Measurements from ENCODE around the gene PTPRJ. TPM values are rescaled to one million over a fixed set of nuclear protein-coding genes. Genes with fewer than 3 reads are reported as not detected.

The PTPRJ gene
- total and polyA plus RNA-seq, 2 of the 4 experiments (the other 2 are of a cell fraction) = 5.6 to 14.9 TPM

GRCh38 chr11:47946682-47947559 lies 33.4 kb upstream of the PTPRJ start (continued):
- no peak for TF ChIP-seq USF2 (IDR thresholded peaks at IDR 0.05; ENCODE audit: low read depth, low read length)

GRCh38 chr11:47948137-47948536 lies 32.2 kb upstream of the PTPRJ start:
- Histone ChIP-seq H2AK9ac (replicated peaks; ENCODE audit: low read depth, low read length, poor library complexity) (no peak overlapping the region), H3K9ac (ENCODE audit: low read depth, low read length) (no peak overlapping the region), H2BK20ac (ENCODE audit: low read depth, low read length) (peak overlapping the region; percentile 9; the same call in 1 of the 2 replicates), H3K9me3 (ENCODE audit: control insufficient read depth, insufficient read depth, low read length) (no peaks in the 10 kb centered on the region), H3K56ac (ENCODE audit: extremely low read depth, insufficient read depth, low read length) (no peak overlapping the region), H3K9me1 (ENCODE audit: insufficient read depth, low read length) (peaks cover 5% of the 10 kb centered on the region), H2AFZ (replicated peaks; ENCODE audit: low read length, poor library complexity) (no peak overlapping the region), H2AK5ac (ENCODE audit: low read depth, low read length) (peak overlapping the region; percentile 49; the same call in 1 of the 2 replicates), H4K5ac (ENCODE audit: low read depth, low read length) (no peak overlapping the region), H3K27ac (ENCODE audit: insufficient read depth, low read length) (no peak overlapping the region), H3K4ac (ENCODE audit: low read depth, low read length) (peak overlapping the region; percentile 61), H3K18ac (ENCODE audit: low read depth, low read length) (no peak overlapping the region), H3K23ac (ENCODE audit: low read depth, low read length) (no peak overlapping the region), H2BK120ac (ENCODE audit: low read depth, low read length) (peak overlapping the region; percentile 28), H3K4me2 (ENCODE audit: low read depth, low read length) (no peak overlapping the region), H3K14ac (replicated peaks; ENCODE audit: low read depth, low read length) (0 out of 2 replicates have a peak overlapping the region, but pooled peaks have one; percentile 2), H4K8ac (ENCODE audit: low read depth in 2 of 2, low read length in 2 of 2) (peak overlapping the region in 1 of 2 experiments; percentile 52; a peak in 2 of 4 replicates), H3K4me3 (ENCODE audit: insufficient read depth, low read depth, low read length) (no peak overlapping the region), H3K27me3 (ENCODE audit: control insufficient read depth, insufficient read depth, low read length) (no peaks in the 10 kb centered on the region), H3K36me3 (ENCODE audit: control insufficient read depth, insufficient read depth, low read length) (no peaks in the 10 kb centered on the region), H4K91ac (ENCODE audit: insufficient read depth, low read depth, low read length) (peak overlapping the region; percentile 63), H4K20me1 (ENCODE audit: insufficient read depth, low read length) (peaks cover 3% of the 10 kb centered on the region; the same call in 1 of the 2 replicates), H3K4me1 (ENCODE audit: control insufficient read depth, insufficient read depth, low read length) (peaks cover 8% of the 10 kb centered on the region), H2BK5ac (ENCODE audit: low read depth, low read length, poor library complexity, severe bottlenecking) (no peak overlapping the region), H3K79me1 (ENCODE audit: low read depth in 1 of 2, low read length in 2 of 2) (no peaks in the 10 kb centered on the region), H2BK15ac (ENCODE audit: low read depth, low read length) (peak overlapping the region; percentile 21; the same call in 2 of the 3 replicates)
- no CpG with 5 or more reads among the region's 3 CpGs for WGBS, 2 experiments (ENCODE audit: extremely low coverage in 2 of 2, insufficient read length in 1 of 2)
- no peak for DNase-seq
- in situ Hi-C loops (cut with MboI; ENCODE audit: low sequenced_read_pairs) = no loop called here
- dilution Hi-C loops (cut with HindIII; ENCODE audit: low sequenced_read_pairs, unreplicated experiment) = no loop called here
- no TSS peak for BruUV-seq (replicated peaks)
- no peak for ATAC-seq (ENCODE audit: low read depth)
- ChIA-PET POLR2A (ENCODE audit: unreplicated experiment) (no interaction called here), CTCF (interaction anchor here (0.6 to 1.6 kb wide), 2 partner anchors 11 to 139 kb away, joined by 3 to 5 read pairs; no protein-coding TSS in a partner anchor)
- intact Hi-C loops (cut with micrococcal nuclease) = no loop called here
- no peak for TF ChIP-seq MXI1 (IDR thresholded peaks at IDR 0.05; ENCODE audit: borderline replicate concordance, low read depth, low read length)
- TF ChIP-seq RFX5 (IDR thresholded peaks at IDR 0.05; ENCODE audit: low read depth, low read length) = no peak
- no peak for TF ChIP-seq NFE2L2 (IDR thresholded peaks at IDR 0.05; ENCODE audit: low read depth, low read length)
- TF ChIP-seq ELK1 (IDR thresholded peaks at IDR 0.05; ENCODE audit: borderline replicate concordance, low read depth, low read length) = no peak
- no peak for TF ChIP-seq POLR2A (IDR thresholded peaks at IDR 0.05; ENCODE audit: low read depth, low read length)
- TF ChIP-seq FOS (IDR thresholded peaks at IDR 0.05; ENCODE audit: low read depth, low read length) = no peak
- no peak for TF ChIP-seq MAZ (IDR thresholded peaks at IDR 0.05; ENCODE audit: borderline replicate concordance, low read depth, low read length)
- no peak for TF ChIP-seq CTCF (conservative IDR thresholded peaks at IDR 0.05; ENCODE audit: low read depth, low read length)
- TF ChIP-seq CHD1 (IDR thresholded peaks at IDR 0.05; ENCODE audit: low read depth, low read length) = no peak
- no peak for TF ChIP-seq SMC3 (IDR thresholded peaks at IDR 0.05; ENCODE audit: low read depth, low read length)
- no peak for TF ChIP-seq RAD21 (IDR thresholded peaks at IDR 0.05; ENCODE audit: low read length)
